ENCODE data around the gene TBC1D1. TPM values are rescaled to one million over a fixed set of nuclear protein-coding genes. Genes with fewer than 3 reads are reported as not detected.

Gene TBC1D1
- total RNA-seq, 1 experiment from 2014 or later, result 89.0 TPM

- Histone ChIP-seq H3K4me1 (ENCODE audit: insufficient read depth, low read length) (peaks cover 27% of the 10 kb centered on the region), H3K9me3 (ENCODE audit: low read length) (no peaks in the 10 kb centered on the region), H3K4me2 (ENCODE audit: low read length) (no peak overlapping the region), H3K9ac (ENCODE audit: low read length) (no peak overlapping the region), H4K20me1 (ENCODE audit: low read length) (no peaks in the 10 kb centered on the region), H3K9me2 (replicated peaks; ENCODE audit: low read length) (no peaks in the 10 kb centered on the region), H3K36me3 (ENCODE audit: low read depth, low read length) (no peaks in the 10 kb centered on the region), H3K27ac (ENCODE audit: low read length) (peak overlapping the region; percentile 30; the same call in 1 of the 2 replicates), H3F3A (ENCODE audit: low read length, unreplicated experiment) (no peaks in the 10 kb centered on the region), H3K79me2 (ENCODE audit: low read length) (no peaks in the 10 kb centered on the region), H3K27me3 (ENCODE audit: low read length) (no peaks in the 10 kb centered on the region), H3K4me3 (ENCODE audit: low read length) (no peak overlapping the region), H2AFZ (ENCODE audit: low read length) (no peak overlapping the region)
- intact Hi-C loops (cut with micrococcal nuclease), result no loop called here
- no TSS peak for BruUV-seq (replicated peaks)
- CTCF ChIA-PET, result no interaction called here
- DNase-seq, result peak; percentile 50
- no peak; the same call in 1 of the 2 replicates for ATAC-seq
- POLR2A ChIA-PET (ENCODE audit: unreplicated experiment), result interaction anchor here (0.5 kb wide), 1 partner anchor 12 kb away, joined by 4 read pairs; no protein-coding TSS in a partner anchor
- TF ChIP-seq CTCF (conservative IDR thresholded peaks at IDR 0.05; ENCODE audit: low read depth, low read length) (no peak), EZH2 (IDR thresholded peaks at IDR 0.05; ENCODE audit: low read length, unreplicated experiment) (no peak), EZH2phosphoT487 (IDR thresholded peaks at IDR 0.05; ENCODE audit: borderline replicate concordance, low read length) (no peak)
These were observed 191.8 kb downstream of the TBC1D1 start for GRCh38 chr4:38082424-38083385.

- Histone ChIP-seq H3K9me2 (replicated peaks; ENCODE audit: low read length) (no peaks in the 10 kb centered on the region), H3K4me2 (ENCODE audit: low read length) (no peak overlapping the region), H3K27ac (ENCODE audit: low read length) (no peak overlapping the region), H3K27me3 (ENCODE audit: low read length) (no peaks in the 10 kb centered on the region), H3K4me1 (ENCODE audit: insufficient read depth, low read length) (peaks cover 14% of the 10 kb centered on the region; the same call in 1 of the 2 replicates), H2AFZ (ENCODE audit: low read length) (no peak overlapping the region), H3K9ac (ENCODE audit: low read length) (no peak overlapping the region), H3K79me2 (ENCODE audit: low read length) (no peaks in the 10 kb centered on the region), H3K4me3 (ENCODE audit: low read length) (no peak overlapping the region), H3F3A (ENCODE audit: low read length, unreplicated experiment) (no peaks in the 10 kb centered on the region), H4K20me1 (ENCODE audit: low read length) (no peaks in the 10 kb centered on the region), H3K36me3 (ENCODE audit: low read depth, low read length) (no peaks in the 10 kb centered on the region), H3K9me3 (ENCODE audit: low read length) (no peaks in the 10 kb centered on the region)
- DNase-seq, result no peak
- ChIA-PET POLR2A (ENCODE audit: unreplicated experiment) (no interaction called here), CTCF (no interaction called here)
- no peak for ATAC-seq
- TF ChIP-seq EZH2phosphoT487 (IDR thresholded peaks at IDR 0.05; ENCODE audit: borderline replicate concordance, low read length) (no peak), CTCF (conservative IDR thresholded peaks at IDR 0.05; ENCODE audit: low read depth, low read length) (no peak), EZH2 (IDR thresholded peaks at IDR 0.05; ENCODE audit: low read length, unreplicated experiment) (no peak)
- intact Hi-C loops (cut with micrococcal nuclease), result no loop called here
- no TSS peak for BruUV-seq (replicated peaks)
These were observed 194.2 kb downstream of the TBC1D1 start for GRCh38 chr4:38084877-38085711.

Measured in PC-3 (cell line).